Heart right ventricle (tissue), 16 donors: Measurements from ENCODE around the gene RASSF1. TPM values are rescaled to one million over a fixed set of nuclear protein-coding genes. Genes with fewer than 3 reads are reported as not detected.
A peak's percentile ranks its signal among the peaks of the same experiment; 100 is the strongest.

Experiments used
- ATAC-seq, 8 donors: fragments of 200-7000 bp; cut with Tn5 transposase; one replicate each; pipeline ENCODE4 v1.9.1; 2020; ENCODE audit warnings: mild to moderate bottlenecking in 8 of 8, moderate library complexity in 8 of 8, moderate number of reproducible peaks in 1 of 8
- DNase-seq, 2 donors: peaks; one replicate each; pipeline ENCODE4 v3.0.0-alpha.2; 2020
- H3K27ac ChIP-seq, 10 donors: fragments of 200-600 bp; sonication (generic) in 2 of 10; one replicate each; pipeline versions ENCODE4 v1.5.0 to v1.8.0; 2020 to 2022; ENCODE audit warnings: mild to moderate bottlenecking in 3 of 10
- H3K27me3 ChIP-seq, 7 donors: fragments of 200-600 bp; one replicate each; pipeline ENCODE4 v1.8.0; 2021 to 2022; ENCODE audit warnings: mild to moderate bottlenecking in 2 of 7
- H3K36me3 ChIP-seq, 9 donors: fragments of 200-600 bp; sonication (generic) in 1 of 9; one replicate each; pipeline versions ENCODE4 v1.5.0 to v1.8.0; 2020 to 2022; ENCODE audit warnings: mild to moderate bottlenecking in 2 of 9
- H3K4me1 ChIP-seq, 9 donors: fragments of 200-600 bp; sonication (generic) in 1 of 9; one replicate each; pipeline versions ENCODE4 v1.5.0 to v1.8.0; 2020 to 2022; ENCODE audit warnings: mild to moderate bottlenecking in 4 of 9
- H3K4me3 ChIP-seq, 10 donors: fragments of 200-600 bp; sonication (generic) in 2 of 10; one replicate each; pipeline versions ENCODE4 v1.5.0 to v1.8.0; 2020 to 2022; ENCODE audit warnings: mild to moderate bottlenecking in 7 of 10, moderate library complexity in 2 of 10
- H3K9me3 ChIP-seq, 11 donors: fragments of 200-600 bp in 10 of 11; sonication (generic) in 2 of 11; one replicate each; pipeline versions ENCODE4 v1.5.0 to v1.8.0; 2013 to 2022; ENCODE audit warnings: mild to moderate bottlenecking in 2 of 11, control low read depth in 1 of 11, moderate library complexity in 1 of 11
- WGBS, 2 donors: extraction: QIAGEN DNeasy Blood & Tissue Kit; methylation state at CpG; one replicate each; pipeline ENCODE4 v1.1.7; 2013; ENCODE audit warnings: inconsistent platforms in 1 of 2; 5-methylcytosine and 5-hydroxymethylcytosine counted together
- intact Hi-C, 10 donors: fragments of 100-400 bp; cut with DNase I; formaldehyde crosslinking; loops; one replicate each; pipeline versions ENCODE4 v1.11.1 to v1.14.2; 2022
- polyA plus RNA-seq, 2 donors: library from polyadenylated mRNA; stranded (reverse); fragments of 200-250 nt; gene quantifications; one replicate each; pipeline ENCODE4 v1.2.3, GENCODE V29; 2013
- total RNA-seq, 10 donors: library from RNA; stranded (reverse); fragmentation: NEBNext Ultra II Directional in 3 of 10; extraction: Animal tissue kit (Norgen Biotek cat#: 25700) in 3 of 10; gene quantifications; one replicate each; pipeline versions ENCODE4 v1.2.1 to v1.2.4, GENCODE V29; 2021 to 2023
- TF ChIP-seq, protein P1 (sequence below), 9 donors: fragments of 200-600 bp; sonication (generic) in 2 of 9; IDR thresholded peaks; one replicate each; pipeline versions ENCODE4 v1.5.0 to v1.8.0; 2021 to 2022; ENCODE audit warnings: antibody characterized with exemption in 9 of 9, mild to moderate bottlenecking in 5 of 9, moderate library complexity in 1 of 9
- donor health status: Arrhythmogenic right ventricular cardiomyopathy.
- donor health status: ischemic (EF 13 %, LVEDD 7.1; RV severe dilation, severe dysfunction).
- donor health status: healthy with polysubstance abuse.
- donor health status: DM: no; HTN: yes; CAD: no.
- donor health status: DM: no; HTN: no; CAD: no.
- donor health status: ischemic (EF 25% LVEDD 6.9; RV normal size, moderate dysfunction).
- donor health status: ischemic (EF 25% LVEDD 5.7; RV mildly dilated, moderate dysfunction).
- donor health status: healthy.
- donor health status: DM: yes; HTN: yes; CAD: no.
- donor health status: Ischemic cardiomyopathy.
- donor health status: ischemic (EF 35%, LVEDD 5.7; RV mildly dilated, moderate dysfunction).
- donor health status: nonischemic (EF 11% LVEDD 7.7; RV severe dilation, severe dysfunction).
- donor health status: DM: yes; HTN: yes; CAD: no.
- donor health status: PGD.
- donor health status: ischemic (EF 29% LVEDD 5.4; RV normal size, mild dysfunction).
- donor health status: nonischemic (EF 23%, LVEDD 6.1; RV moderate dilation, normal function).

Gene RASSF1
- total and polyA plus RNA-seq, 12 donors, result 9.9 to 59.8 (median 13.1) TPM

DNA sequence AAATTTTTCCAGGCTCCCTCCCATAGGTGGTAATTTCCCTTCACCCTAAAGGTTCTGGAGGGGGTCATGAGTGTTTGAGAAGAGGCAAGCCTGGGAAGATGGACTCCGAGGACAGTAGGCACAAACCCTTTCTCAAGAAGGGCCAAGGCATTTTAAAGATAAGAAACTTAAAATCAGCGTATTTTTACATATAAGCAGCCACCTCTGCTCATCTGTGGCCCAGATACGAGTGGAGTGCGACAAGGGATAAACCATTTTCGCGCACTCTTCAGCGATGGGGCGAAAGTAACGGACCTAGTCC lies 539 bp downstream of the RASSF1 start:
- intact Hi-C loops, result loop anchor here in 1 of 10 donors (10.0 kb wide), 1 partner anchor 1095 kb away; no protein-coding TSS in a partner anchor
- TF ChIP-seq, protein P1, sequence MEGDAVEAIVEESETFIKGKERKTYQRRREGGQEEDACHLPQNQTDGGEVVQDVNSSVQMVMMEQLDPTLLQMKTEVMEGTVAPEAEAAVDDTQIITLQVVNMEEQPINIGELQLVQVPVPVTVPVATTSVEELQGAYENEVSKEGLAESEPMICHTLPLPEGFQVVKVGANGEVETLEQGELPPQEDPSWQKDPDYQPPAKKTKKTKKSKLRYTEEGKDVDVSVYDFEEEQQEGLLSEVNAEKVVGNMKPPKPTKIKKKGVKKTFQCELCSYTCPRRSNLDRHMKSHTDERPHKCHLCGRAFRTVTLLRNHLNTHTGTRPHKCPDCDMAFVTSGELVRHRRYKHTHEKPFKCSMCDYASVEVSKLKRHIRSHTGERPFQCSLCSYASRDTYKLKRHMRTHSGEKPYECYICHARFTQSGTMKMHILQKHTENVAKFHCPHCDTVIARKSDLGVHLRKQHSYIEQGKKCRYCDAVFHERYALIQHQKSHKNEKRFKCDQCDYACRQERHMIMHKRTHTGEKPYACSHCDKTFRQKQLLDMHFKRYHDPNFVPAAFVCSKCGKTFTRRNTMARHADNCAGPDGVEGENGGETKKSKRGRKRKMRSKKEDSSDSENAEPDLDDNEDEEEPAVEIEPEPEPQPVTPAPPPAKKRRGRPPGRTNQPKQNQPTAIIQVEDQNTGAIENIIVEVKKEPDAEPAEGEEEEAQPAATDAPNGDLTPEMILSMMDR (IDR thresholded peaks at IDR 0.05), result no peak
- Histone ChIP-seq H3K27ac (peak overlapping the region; percentile 51 to 100 (median 96)), H3K36me3 (peaks cover 0 to 7% (median 0%) of the 10 kb centered on the region in 9 donors), H3K27me3 (no peaks in the 10 kb centered on the region), H3K4me1 (peaks cover 11 to 64% (median 51%) of the 10 kb centered on the region in 9 donors), H3K4me3 (peak overlapping the region; percentile 46 to 88 (median 64)), H3K9me3 (no peaks in the 10 kb centered on the region)
- WGBS, 2 donors, result 22 to 35% methylated on average over 9 of the region's 9 CpGs
- ATAC-seq (no peak), DNase-seq (no peak)

DNA sequence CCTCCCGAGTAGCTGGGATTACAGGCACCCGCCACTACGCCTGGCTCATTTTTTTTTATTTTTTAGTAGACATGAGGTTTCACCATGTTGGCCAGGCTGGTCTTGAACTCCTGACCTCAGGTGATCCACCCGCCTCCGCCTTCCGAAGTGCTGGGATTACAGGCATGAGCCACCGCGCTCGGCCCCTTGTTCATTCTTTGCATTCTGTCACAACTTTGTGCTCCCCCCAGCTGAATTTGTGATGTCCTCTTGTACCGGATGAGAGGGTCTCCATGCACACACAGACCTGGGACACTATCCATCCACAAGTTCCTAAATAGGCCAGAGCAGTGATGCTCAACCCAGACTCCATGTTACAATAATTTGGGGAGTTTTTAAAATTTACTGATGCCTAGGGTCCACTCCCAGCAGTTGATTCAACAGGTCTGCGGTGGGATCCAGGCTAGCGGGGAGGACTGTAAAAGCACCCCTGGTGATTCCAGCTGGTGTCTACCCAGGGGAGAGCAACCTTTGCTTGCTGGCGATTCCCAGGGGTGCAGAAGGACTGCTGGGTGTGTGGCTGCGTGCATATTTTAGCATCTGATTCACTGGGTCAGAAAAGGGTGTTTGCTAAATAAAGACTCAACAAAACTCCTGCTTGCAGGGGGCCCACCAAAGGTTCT lies 1.0 kb downstream of the RASSF1 start:
- TF ChIP-seq, protein P1 (IDR thresholded peaks at IDR 0.05), result no peak
- no peaks in the 10 kb centered on the region for H3K9me3 ChIP-seq
- no peak for ATAC-seq
- H3K4me3 ChIP-seq, result peak overlapping the region in 9 of 10 donors; percentile 47 to 88 (median 64)
- peak overlapping the region; percentile 51 to 100 (median 96) for H3K27ac ChIP-seq
- WGBS, 2 donors, result 84 to 89% methylated on average over 14 of the region's 14 CpGs
- no peaks in the 10 kb centered on the region for H3K27me3 ChIP-seq
- peaks cover 11 to 66% (median 56%) of the 10 kb centered on the region in 9 donors for H3K4me1 ChIP-seq
- intact Hi-C loops, result loop anchor here in 1 of 10 donors (5.0 to 10.0 kb wide), 2 partner anchors 37 to 1095 kb away; partner anchors contain the start of gene HYAL1
- peaks cover 0 to 12% (median 0%) of the 10 kb centered on the region in 9 donors for H3K36me3 ChIP-seq
- no peak for DNase-seq

DNA sequence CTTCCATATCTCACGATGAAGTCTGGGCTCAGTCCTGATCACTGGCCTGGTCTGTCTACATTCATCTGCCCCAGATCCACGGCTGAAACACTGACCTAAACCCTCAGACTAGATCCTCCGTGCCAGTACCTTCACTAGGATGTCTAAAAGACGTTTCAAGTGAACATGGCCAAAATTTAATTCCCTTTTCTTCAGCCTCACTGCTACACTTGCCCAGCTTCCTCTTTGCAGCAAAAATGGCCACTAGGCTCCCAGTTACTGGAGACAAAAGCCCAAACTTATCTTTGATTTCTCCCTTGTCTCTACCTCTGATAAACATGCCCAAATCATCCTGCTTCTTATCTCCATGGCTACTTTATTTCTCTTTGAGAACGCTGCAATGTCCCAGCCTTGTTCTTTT lies 1.7 kb downstream of the RASSF1 start:
- Histone ChIP-seq H3K9me3 (no peaks in the 10 kb centered on the region), H3K4me3 (peak overlapping the region in 7 of 10 donors; percentile 61 to 88 (median 73)), H3K4me1 (peaks cover 15 to 72% (median 63%) of the 10 kb centered on the region in 9 donors), H3K36me3 (peaks cover 0 to 13% (median 0%) of the 10 kb centered on the region in 9 donors), H3K27me3 (no peaks in the 10 kb centered on the region), H3K27ac (peak overlapping the region in 9 of 10 donors; percentile 92 to 100 (median 97))
- TF ChIP-seq, protein P1 (IDR thresholded peaks at IDR 0.05), result no peak
- DNase-seq (no peak), ATAC-seq (no peak)
- intact Hi-C loops, result loop anchor here in 1 of 10 donors (5.0 kb wide), 1 partner anchor 37 kb away; the partner anchor contains the start of gene HYAL1
- 64 to 76% methylated on average over 5 of the region's 5 CpGs for WGBS, 2 donors

DNA sequence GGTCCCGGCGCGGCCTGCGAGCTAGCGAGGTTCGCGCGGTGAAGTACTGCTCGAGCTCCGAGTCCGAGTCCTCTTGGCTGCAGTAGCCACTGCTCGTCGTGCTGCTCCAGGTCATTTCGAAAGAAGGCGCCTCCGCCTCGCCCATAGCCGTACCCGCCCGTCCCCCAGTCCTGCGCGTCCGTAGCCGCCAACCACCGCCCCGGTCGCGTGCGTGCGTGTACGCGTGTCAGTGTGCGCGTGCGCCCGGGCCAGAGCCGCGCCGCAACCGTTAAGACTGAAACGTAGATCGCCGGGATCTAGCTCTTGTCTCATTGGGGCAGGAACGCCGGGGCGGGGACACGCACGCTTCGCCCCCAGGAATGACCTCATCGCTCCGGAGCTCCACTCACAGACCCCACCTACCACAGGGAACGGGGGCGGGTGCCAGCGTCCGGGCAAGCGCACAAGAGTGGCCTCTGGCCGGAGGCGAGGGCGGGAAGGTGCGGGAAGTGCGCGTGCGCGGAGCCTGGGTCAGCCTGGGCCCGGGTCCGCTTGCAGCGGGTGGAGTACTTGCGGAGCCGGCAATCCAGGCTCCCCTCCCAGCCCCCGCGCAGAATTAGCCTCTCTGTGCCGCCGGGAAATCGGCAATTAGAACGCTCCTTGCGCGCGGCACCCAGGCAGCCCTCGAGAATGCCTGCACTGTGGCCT lies 3.3 kb downstream of the RASSF1 start:
- H3K9me3 ChIP-seq, result no peaks in the 10 kb centered on the region
- peak overlapping the region; percentile 88 to 100 (median 97) for H3K27ac ChIP-seq
- intact Hi-C loops, result loop anchor here in 1 of 10 donors (5.0 kb wide), 1 partner anchor 35 kb away; the partner anchor contains the start of gene HYAL1
- H3K4me1 ChIP-seq, result peaks cover 15 to 87% (median 76%) of the 10 kb centered on the region in 9 donors
- no peaks in the 10 kb centered on the region for H3K27me3 ChIP-seq
- peaks cover 0 to 23% (median 4%) of the 10 kb centered on the region in 9 donors for H3K36me3 ChIP-seq
- peak; percentile 100 for DNase-seq
- 0% methylated on average over 79 of the region's 79 CpGs for WGBS, 2 donors
- peak overlapping the region; percentile 61 to 99 (median 78) for H3K4me3 ChIP-seq
- TF ChIP-seq, protein P1 (IDR thresholded peaks at IDR 0.05), result no peak
- ATAC-seq, result peak; percentile 83 to 92 (median 86)
